Measurements from ENCODE around the gene FAM163B.

The FAM163B gene

DNA sequence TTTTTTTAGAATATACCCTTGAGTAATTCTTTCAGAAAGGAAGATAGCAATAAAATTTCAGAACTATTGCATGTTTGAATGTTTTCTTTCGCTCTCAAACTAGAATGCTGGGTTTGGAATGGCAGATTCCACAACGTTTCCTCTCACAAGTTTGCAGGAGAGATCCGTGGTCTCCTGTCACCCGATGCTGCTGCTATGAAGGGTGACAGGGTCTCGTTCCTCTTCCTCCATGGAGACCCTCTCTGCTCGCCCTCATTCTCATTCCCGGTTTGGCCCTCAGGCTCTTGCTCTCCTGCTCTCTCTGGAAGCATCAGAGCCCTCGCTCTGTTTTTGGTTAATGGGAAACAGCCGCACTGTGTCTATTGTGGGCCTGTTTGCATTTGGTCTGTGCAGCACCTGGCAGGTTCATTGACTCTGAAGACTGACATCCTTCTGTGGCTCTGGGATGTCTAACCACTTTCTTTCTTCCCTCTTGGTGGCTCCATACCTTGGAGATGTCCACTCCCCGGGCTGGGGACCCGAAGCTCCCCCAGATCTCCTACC, 12.6 kb upstream of the FAM163B start:
- no peak for DNase-seq (ENCODE audit: low read depth in 1 of 2, low spot score in 1 of 2)
- TF ChIP-seq JUND (IDR thresholded peaks at IDR 0.05; ENCODE audit: low read depth), result no peak
- in situ Hi-C loops (cut with HindIII; ENCODE audit: low pct_unique_long_range_greater_than_20kb, low sequenced_read_pairs), result no loop called here

DNA sequence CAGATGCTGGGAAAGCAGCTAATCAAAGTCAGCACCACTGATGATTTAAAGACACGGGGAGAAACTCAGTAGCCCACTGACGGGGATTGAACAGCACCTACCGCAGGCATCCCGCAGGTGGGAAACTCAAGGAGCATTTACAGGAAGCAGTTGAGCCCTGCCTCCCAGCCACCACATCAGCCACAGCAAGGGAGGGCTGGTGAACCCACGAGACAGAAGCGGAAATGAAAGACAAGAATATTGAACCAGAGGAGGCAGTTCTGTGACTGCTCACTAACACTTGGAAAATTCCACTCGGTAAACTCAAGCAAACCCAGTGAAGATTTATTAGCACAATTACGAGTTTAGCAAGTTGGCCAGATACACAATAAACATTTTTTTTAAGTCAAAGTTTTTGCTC, 10.6 kb upstream of the FAM163B start:
- peak in 1 of 2 experiments; percentile 32 for DNase-seq (ENCODE audit: low read depth in 1 of 2, low spot score in 1 of 2)
- in situ Hi-C loops (cut with HindIII; ENCODE audit: low pct_unique_long_range_greater_than_20kb, low sequenced_read_pairs), result no loop called here
- no peak for TF ChIP-seq JUND (IDR thresholded peaks at IDR 0.05; ENCODE audit: low read depth)

DNA sequence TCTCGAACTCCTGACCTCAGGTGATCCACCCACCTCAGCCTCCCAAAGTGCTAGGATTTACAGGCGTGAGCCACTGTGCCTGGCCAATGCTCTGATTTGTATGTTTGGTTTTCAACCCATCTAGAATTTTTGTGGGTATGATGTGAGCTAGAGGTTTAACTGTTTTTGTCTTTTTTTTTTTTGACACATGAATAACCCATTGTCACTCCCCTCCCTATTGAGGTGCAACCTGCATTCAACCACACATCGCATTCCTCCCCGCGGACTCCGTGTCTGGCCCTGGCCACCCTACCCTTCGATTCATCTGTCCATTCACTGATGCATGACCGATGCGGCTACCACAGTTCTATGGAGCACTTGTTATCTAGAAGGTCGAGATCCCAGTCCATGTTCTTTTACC, 9.5 kb upstream of the FAM163B start:
- in situ Hi-C loops (cut with HindIII; ENCODE audit: low pct_unique_long_range_greater_than_20kb, low sequenced_read_pairs), result no loop called here
- no peak for DNase-seq (ENCODE audit: low read depth in 1 of 2, low spot score in 1 of 2)
- TF ChIP-seq JUND (IDR thresholded peaks at IDR 0.05; ENCODE audit: low read depth), result no peak

DNA sequence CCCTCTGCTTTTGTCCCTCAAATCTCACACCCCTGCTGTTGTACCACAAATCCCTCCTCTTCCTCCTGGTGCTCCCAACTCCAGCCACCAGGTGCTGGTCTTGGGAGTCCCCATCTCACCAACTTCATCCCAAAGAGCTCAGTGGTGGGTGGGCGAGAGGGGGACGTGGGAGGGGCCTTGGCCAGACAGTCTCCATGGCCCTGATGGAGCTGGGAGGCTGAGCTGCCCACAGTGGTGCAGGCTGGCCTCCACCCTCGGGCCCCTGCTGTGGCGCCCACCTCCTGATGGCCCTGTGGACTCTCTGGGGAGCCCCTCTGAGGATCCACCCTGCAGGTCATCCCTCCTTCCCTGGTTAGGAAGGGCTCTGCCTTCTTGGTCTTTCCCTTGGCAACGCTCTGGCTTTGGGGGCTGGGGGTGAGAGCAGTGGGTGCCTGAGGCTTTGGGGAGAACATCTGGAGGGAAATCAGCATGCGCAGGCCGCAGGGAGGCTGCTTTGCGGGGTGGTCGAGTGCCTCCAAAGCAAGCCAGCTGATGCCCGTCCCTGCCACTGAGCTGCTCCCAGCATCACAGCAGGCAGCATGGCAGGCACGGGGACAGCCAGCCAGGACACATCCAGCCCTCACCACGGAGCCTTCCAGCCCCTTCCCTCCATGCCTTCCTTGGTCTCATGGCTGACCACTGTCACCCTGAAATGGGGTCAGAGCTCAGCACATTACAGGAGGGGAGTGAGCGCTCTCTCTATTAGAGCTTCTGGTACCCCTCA, 7.6 kb upstream of the FAM163B start:
- in situ Hi-C loops (cut with HindIII; ENCODE audit: low pct_unique_long_range_greater_than_20kb, low sequenced_read_pairs), result no loop called here
- no peak for DNase-seq (ENCODE audit: low read depth in 1 of 2, low spot score in 1 of 2)
- no peak for TF ChIP-seq JUND (IDR thresholded peaks at IDR 0.05; ENCODE audit: low read depth)

DNA sequence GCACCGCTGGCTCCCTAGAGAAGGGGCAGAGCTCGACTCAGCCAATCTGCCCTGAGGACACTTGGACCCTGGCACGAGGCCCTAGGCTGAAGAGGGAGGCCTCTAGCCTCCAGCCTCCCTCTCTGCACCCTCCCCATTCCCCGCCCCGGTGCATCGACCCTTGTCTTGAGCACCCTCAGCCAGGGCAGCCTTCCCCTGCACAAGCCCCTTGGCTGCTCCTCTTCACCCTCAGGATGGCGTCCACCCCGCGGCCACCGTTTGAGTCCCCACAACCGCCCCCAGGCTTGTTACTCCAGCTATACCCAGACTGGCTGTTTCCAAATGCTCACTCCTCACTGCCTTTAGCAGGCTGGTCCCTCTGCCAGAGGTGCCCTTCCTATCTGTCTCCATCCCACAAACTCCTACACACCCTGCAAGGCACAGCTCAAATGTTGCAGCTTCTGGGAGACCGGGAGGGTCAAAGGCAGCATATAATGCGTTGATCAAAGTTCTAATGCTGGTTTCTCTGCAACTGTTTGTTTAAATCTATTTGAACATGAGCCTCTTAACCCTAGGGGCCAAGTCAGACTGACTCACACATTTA, 6.5 kb upstream of the FAM163B start:
- in situ Hi-C loops (cut with HindIII; ENCODE audit: low pct_unique_long_range_greater_than_20kb, low sequenced_read_pairs), result no loop called here
- TF ChIP-seq JUND (IDR thresholded peaks at IDR 0.05; ENCODE audit: low read depth), result no peak
- no peak for DNase-seq (ENCODE audit: low read depth in 1 of 2, low spot score in 1 of 2)

DNA sequence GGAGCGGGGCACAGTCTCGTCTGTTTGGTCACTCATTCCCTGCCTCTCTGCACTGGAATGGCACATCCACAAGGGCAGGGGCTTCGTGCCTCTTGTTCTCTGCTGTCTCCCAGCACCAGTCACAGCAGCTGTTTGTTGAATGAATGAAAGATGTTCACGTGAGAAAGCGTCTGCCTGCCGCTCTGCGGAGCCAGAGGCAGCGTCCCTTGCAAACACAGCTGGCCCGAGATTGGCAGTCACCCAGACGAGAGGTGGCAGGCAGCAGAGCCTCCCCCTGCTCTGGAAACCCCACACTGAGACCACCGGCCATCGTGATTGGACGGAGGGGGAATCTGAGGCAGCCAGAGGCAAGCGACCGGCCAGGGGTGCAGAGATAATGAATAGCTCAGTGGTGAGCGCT, 6.0 kb upstream of the FAM163B start:
- DNase-seq (ENCODE audit: low read depth in 1 of 2, low spot score in 1 of 2), result no peak
- TF ChIP-seq JUND (IDR thresholded peaks at IDR 0.05; ENCODE audit: low read depth), result no peak
- in situ Hi-C loops (cut with HindIII; ENCODE audit: low pct_unique_long_range_greater_than_20kb, low sequenced_read_pairs), result no loop called here

DNA sequence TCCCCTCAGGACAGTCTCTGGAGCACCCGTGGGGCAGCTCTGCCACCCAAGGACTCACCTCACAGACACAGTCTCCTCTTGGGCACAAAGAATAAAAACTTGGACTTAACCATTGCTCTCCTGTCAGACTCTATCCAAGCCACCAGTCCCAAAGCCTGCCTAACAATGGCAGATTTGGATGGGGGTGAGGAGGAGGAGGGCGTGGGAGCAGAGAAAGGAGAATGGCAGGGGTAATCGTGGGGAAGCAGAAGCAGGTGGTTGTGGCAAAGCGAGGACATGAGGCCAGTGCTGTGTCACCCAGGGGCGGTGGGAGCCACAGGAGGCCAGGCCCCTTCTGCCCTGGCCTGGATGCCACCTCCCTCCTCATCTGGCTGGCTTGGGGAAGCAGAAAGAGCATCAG, 5.5 kb upstream of the FAM163B start:
- TF ChIP-seq JUND (IDR thresholded peaks at IDR 0.05; ENCODE audit: low read depth), result no peak
- DNase-seq (ENCODE audit: low read depth in 1 of 2, low spot score in 1 of 2), result no peak
- in situ Hi-C loops (cut with HindIII; ENCODE audit: low pct_unique_long_range_greater_than_20kb, low sequenced_read_pairs), result no loop called here

DNA sequence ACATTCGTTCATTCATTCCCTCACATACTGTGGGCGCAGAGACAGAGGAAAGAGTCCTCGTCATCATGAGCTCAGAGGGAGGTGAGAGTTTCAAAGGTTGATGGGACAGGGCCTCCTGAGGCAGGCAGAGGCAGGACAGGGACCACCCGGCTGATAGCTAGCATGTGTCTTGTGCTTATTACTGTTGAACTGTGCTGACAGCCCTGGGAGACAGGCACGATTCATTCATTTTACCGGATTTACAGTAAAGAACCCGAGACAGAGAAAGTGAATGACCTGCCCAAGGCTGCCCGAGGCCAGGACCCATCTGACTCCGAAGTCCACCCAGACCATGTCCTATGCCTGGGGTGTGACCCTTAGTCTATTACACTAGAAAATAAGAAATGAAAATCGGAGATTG, 4.9 kb upstream of the FAM163B start:
- in situ Hi-C loops (cut with HindIII; ENCODE audit: low pct_unique_long_range_greater_than_20kb, low sequenced_read_pairs), result no loop called here
- no peak for TF ChIP-seq JUND (IDR thresholded peaks at IDR 0.05; ENCODE audit: low read depth)

DNA sequence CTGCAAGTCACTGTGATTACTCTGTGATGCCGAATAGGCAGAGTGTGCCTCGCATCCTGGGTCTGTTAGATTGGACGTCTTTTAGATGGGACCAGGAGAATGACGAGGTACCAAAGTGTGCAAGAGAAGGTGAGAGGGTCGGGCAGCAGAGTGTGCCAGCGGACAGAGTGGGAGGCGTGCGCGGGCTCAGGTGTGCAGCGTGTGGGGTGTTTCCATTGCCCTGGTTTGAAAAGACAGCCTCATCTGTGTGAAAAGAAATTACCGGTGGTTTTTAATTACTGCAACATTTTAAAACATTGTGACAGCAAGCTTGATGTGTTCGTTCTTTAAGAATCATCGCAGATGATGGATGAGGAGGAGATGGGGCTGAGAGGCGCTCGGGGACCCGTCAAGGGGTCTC, 4.2 kb upstream of the FAM163B start:
- in situ Hi-C loops (cut with HindIII; ENCODE audit: low pct_unique_long_range_greater_than_20kb, low sequenced_read_pairs), result no loop called here
- TF ChIP-seq JUND (IDR thresholded peaks at IDR 0.05; ENCODE audit: low read depth), result no peak
- no peak for DNase-seq (ENCODE audit: low read depth in 1 of 2, low spot score in 1 of 2)

More for the DNA sequence above, 4.9 kb upstream of the FAM163B start:
- DNase-seq (ENCODE audit: low read depth in 1 of 2, low spot score in 1 of 2), result no peak

DNA sequence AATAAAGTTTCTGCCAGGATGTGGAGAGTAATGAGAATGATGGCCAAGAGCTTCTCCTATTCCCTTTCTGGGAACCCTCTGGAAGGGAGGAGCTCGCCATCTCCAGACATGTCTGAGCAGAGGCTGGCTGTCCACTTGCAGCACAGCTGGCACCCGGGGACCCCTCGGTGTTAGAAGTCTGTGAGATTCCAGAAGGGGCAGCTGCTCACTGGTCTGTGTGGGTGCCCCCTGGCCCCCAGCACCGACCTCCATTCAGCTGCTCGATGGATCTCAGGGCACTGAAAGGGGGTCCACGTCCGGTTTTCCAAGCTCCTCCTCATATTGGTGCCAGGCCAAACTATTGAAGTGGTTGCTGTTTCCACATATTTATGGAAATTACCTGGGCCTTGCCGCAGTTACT, 3.6 kb upstream of the FAM163B start:
- no peak for DNase-seq (ENCODE audit: low read depth in 1 of 2, low spot score in 1 of 2)
- no peak for TF ChIP-seq JUND (IDR thresholded peaks at IDR 0.05; ENCODE audit: low read depth)
- in situ Hi-C loops (cut with HindIII; ENCODE audit: low pct_unique_long_range_greater_than_20kb, low sequenced_read_pairs), result no loop called here

DNA sequence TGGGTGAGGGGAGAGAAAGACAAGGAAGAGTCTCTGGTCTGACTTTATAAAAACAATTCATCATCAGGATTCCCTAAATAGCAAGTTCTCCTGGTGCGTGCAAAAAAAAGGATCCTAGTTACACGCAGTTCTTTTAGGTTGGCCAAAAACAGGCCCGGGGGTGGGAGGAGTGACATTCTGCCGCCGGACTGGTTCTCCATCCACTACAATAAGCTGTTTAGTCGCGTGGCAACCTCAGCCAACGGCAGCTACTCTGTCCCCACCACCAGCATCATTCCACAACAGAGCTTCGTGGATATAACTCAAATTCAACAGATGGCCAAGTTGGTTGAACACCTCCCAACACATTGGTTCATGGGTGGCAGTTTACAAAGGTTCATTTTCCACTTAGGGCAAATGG, 2.9 kb upstream of the FAM163B start:
- in situ Hi-C loops (cut with HindIII; ENCODE audit: low pct_unique_long_range_greater_than_20kb, low sequenced_read_pairs), result no loop called here
- DNase-seq (ENCODE audit: low read depth in 1 of 2, low spot score in 1 of 2), result no peak
- TF ChIP-seq JUND (IDR thresholded peaks at IDR 0.05; ENCODE audit: low read depth), result no peak

DNA sequence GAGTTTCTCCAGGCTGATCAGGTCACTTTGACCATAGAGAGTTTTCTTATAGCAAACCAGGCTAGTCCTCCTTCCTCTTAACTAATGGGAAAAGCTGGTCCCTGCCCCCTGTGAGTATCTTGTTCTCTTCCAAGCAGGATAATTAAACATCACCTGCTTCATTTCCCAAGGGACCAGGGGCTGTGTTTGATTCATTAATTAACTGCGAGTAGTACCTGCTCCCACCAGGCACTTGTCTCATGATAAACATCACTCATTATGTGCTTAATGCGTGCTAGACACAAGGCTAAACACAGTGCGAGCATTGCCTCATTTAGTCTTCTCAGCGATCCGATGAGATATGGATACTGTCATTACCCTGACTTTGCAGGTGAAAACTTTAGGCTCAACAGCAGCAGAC, 1.7 kb upstream of the FAM163B start:
- TF ChIP-seq JUND (IDR thresholded peaks at IDR 0.05; ENCODE audit: low read depth), result no peak
- in situ Hi-C loops (cut with HindIII; ENCODE audit: low pct_unique_long_range_greater_than_20kb, low sequenced_read_pairs), result no loop called here
- DNase-seq (ENCODE audit: low read depth in 1 of 2, low spot score in 1 of 2), result no peak

DNA sequence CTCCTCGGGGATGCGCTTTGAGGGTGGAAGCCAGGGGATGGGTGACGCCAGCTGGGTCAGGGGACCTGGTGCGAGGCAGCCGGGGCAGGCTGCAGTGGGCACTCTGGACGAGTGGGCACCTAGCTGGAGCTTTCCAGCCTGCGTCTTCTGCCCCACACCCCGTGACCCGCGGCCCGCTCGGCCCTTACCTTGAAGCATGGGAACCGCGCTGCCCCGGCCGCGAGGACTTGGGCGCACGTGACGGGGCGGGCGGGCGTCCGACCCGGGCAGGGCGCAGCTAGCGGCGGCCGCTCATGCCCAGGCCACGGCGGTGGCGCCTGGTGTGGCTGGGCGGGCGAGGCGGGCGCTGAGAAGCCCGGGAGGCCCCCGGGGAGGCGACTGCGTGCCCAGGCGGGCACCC, 300 bp downstream of the FAM163B start:
- DNase-seq (ENCODE audit: low read depth in 1 of 2, low spot score in 1 of 2), result no peak
- no peak for TF ChIP-seq JUND (IDR thresholded peaks at IDR 0.05; ENCODE audit: low read depth)
- in situ Hi-C loops (cut with HindIII; ENCODE audit: low pct_unique_long_range_greater_than_20kb, low sequenced_read_pairs), result no loop called here

Data from T47D (cell line).